BLaER1 (cell line): Measurements from ENCODE around the gene CBFA2T2.
"Not testable (repeated sequence)": the region's sequence is repeated elsewhere in the genome, so short reads cannot be mapped to it uniquely, and the experiment has no call there.

Experiments
- H3K27ac ChIP-seq: shearing (Covaris generic); formaldehyde crosslinking; 2 replicates; pipeline ENCODE4 v1.8.1; 2022
- H3K27me3 ChIP-seq: shearing (Covaris generic); formaldehyde crosslinking; 2 replicates; pipeline ENCODE4 v1.8.1; 2022
- H3K36me3 ChIP-seq: shearing (Covaris generic); formaldehyde crosslinking; 2 replicates; pipeline ENCODE4 v1.8.1; 2022
- H3K4me1 ChIP-seq: shearing (Covaris generic); formaldehyde crosslinking; 2 replicates; pipeline ENCODE4 v1.8.1; 2022
- H3K4me2 ChIP-seq: shearing (Covaris generic); formaldehyde crosslinking; 2 replicates; pipeline ENCODE4 v1.8.1; 2022
- H3K4me3 ChIP-seq: shearing (Covaris generic); formaldehyde crosslinking; 2 replicates; pipeline ENCODE4 v1.8.1; 2022
- H3K9ac ChIP-seq: shearing (Covaris generic); formaldehyde crosslinking; 2 replicates; pipeline ENCODE4 v1.8.1; 2022
- H3K9me3 ChIP-seq: shearing (Covaris generic); formaldehyde crosslinking; 2 replicates; pipeline ENCODE4 v1.8.1; 2022
- H4K20me1 ChIP-seq: shearing (Covaris generic); formaldehyde crosslinking; 2 replicates; pipeline ENCODE4 v1.8.1; 2022
- Cebpa-rat ChIP-seq: shearing (Covaris generic); IDR thresholded peaks from 2 replicates; pipeline ENCODE4 v1.8.1; 2022

Gene CBFA2T2

DNA sequence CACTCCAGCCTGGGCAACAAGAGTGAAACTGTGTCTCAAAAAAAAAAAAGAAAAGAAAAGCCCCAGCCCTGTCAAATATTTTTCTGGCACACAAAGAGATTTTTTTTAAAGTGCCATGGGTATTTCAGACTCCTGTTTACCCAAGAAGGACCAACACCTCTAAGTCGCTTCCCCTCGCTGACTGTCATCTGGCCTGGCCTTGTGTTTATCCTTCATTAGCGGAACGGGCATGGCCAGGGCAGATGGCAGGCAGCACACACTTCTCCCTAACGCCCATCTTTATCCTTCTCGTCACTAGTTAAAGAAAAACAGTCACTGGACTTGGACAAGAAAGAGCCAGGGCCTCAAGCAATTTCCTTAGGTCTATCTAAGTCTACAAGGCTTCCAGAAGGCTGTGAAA, 7.3 kb upstream of the CBFA2T2 start:
- Histone ChIP-seq H3K36me3 (no peaks in the 10 kb centered on the region), H3K9ac (no peak overlapping the region), H4K20me1 (no peaks in the 10 kb centered on the region), H3K27me3 (no peaks in the 10 kb centered on the region), H3K4me2 (no peak overlapping the region), H3K4me1 (peaks cover 8% of the 10 kb centered on the region), H3K27ac (no peak overlapping the region), H3K9me3 (no peaks in the 10 kb centered on the region), H3K4me3 (no peak overlapping the region)
- no peak for TF ChIP-seq Cebpa-rat

DNA sequence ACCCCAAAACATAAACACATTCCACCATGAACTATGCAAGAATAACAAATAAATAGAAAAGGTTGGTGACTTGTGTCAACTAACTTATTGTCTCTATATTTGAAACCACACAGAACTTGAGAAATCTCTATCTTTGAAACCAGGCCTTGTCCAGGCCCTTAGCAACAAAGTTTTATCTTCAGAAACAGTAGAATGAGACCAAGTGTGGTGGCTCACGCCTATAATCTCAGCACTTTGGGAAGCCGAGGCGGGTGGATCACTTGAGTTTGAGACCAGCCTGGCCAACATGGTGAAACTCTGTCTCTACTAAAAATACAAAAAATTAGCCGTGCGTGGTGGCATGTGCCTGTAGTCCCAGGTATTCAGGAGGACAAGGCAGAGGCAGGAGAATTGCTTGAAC, 6.7 kb upstream of the CBFA2T2 start:
- not testable (repeated sequence) for H3K27me3 ChIP-seq

DNA sequence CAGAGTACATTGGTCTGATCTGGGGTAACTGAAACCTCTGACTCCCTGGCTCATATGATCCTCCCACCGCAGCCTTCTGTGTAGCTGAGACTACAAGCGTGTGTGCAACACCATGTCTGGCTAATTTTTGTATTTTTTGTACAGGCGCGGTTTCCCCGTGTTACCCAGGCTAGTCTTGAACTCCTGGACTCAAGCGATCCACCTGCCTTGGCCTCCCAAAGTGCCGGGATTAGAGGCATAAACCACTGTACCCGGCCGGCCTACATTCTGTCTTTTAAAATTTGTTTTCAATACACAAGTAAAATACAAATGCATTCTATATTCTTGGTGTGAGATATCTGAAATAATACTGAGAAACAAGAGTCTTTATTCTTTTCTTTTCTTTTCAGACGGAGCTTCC, 1.7 kb upstream of the CBFA2T2 start:
- Histone ChIP-seq H3K4me3 (no peak overlapping the region), H3K4me1 (peaks cover 40% of the 10 kb centered on the region), H3K27me3 (no peaks in the 10 kb centered on the region), H4K20me1 (peaks cover 29% of the 10 kb centered on the region), H3K9ac (no peak overlapping the region), H3K36me3 (peaks cover 2% of the 10 kb centered on the region), H3K27ac (no peak overlapping the region), H3K9me3 (no peaks in the 10 kb centered on the region), H3K4me2 (no peak overlapping the region)
- TF ChIP-seq Cebpa-rat: no peak

More for the DNA sequence above, 6.7 kb upstream of the CBFA2T2 start:
- not testable (repeated sequence) for H3K9me3 ChIP-seq, H3K4me2 ChIP-seq, H3K27ac ChIP-seq, H3K4me3 ChIP-seq, H4K20me1 ChIP-seq, H3K9ac ChIP-seq, H3K4me1 ChIP-seq, H3K36me3 ChIP-seq

- H3K9me3 ChIP-seq, H3K27me3 ChIP-seq, H3K36me3 ChIP-seq: not testable (repeated sequence)
- H3K9ac ChIP-seq: peak overlapping the region; percentile 80
- H3K4me3 ChIP-seq: peak overlapping the region; percentile 90
- peak overlapping the region; percentile 79 for H3K27ac ChIP-seq
- H3K4me1 ChIP-seq: peaks cover 40% of the 10 kb centered on the region
- H3K4me2 ChIP-seq: peak overlapping the region; percentile 87
- H4K20me1 ChIP-seq: peaks cover 36% of the 10 kb centered on the region
Measured at GRCh38 chr20:33488661-33489494, 1.0 kb upstream of the CBFA2T2 start.

GRCh38 chr20:33489495-33490022, 337 bp upstream of the CBFA2T2 start:
- no peaks in the 10 kb centered on the region for H3K27me3 ChIP-seq
- peaks cover 36% of the 10 kb centered on the region for H4K20me1 ChIP-seq
- peak overlapping the region; percentile 79 for H3K27ac ChIP-seq
- H3K9ac ChIP-seq: peak overlapping the region; percentile 80
- peaks cover 6% of the 10 kb centered on the region for H3K36me3 ChIP-seq
- H3K4me1 ChIP-seq: peaks cover 40% of the 10 kb centered on the region
- peak overlapping the region; percentile 90 for H3K4me3 ChIP-seq
- TF ChIP-seq Cebpa-rat: no peak
- H3K9me3 ChIP-seq: no peaks in the 10 kb centered on the region
- H3K4me2 ChIP-seq: peak overlapping the region; percentile 87

DNA sequence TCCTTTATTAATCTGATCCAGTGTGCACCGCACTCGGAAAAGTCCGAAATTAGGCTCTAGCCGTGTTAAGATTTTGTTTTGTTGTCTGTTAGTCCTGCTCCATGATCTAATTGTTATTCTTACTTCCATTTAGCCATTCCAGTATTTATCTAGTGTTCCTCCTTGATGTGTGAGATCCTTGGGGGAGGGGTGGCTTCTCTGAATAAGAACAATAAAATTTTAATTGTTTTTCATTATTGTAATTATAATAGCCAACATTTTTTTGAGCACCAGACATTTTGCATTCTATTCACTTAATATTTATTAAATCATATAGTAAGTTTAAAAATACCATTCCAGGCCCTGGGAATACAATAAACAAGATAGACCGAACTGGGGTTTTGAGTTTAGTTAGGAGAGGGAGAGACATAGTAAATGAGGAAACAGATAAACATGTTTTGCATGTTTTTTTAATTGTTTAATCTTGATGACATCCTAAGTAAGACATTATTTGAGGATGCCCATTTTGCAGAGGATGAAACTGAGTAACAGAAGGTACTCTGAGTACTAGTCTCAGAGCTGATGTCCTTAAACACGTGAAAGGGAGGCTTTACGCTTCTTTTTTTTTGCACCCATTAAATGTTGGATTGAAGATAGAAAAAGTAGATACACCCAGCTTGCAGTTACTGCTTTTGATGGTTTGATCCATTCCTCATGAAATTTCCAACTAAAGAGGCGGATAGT, 1.2 kb downstream of the CBFA2T2 start:
- H3K9ac ChIP-seq: peak overlapping the region; percentile 85
- no peak for TF ChIP-seq Cebpa-rat
- no peaks in the 10 kb centered on the region for H3K27me3 ChIP-seq
- peaks cover 44% of the 10 kb centered on the region for H4K20me1 ChIP-seq
- peaks cover 40% of the 10 kb centered on the region for H3K4me1 ChIP-seq
- peak overlapping the region; percentile 79; the same call in 1 of the 2 replicates for H3K27ac ChIP-seq
- peak overlapping the region; percentile 94 for H3K4me2 ChIP-seq
- H3K9me3 ChIP-seq: no peaks in the 10 kb centered on the region
- peaks cover 6% of the 10 kb centered on the region for H3K36me3 ChIP-seq
- peak overlapping the region; percentile 90 for H3K4me3 ChIP-seq

DNA sequence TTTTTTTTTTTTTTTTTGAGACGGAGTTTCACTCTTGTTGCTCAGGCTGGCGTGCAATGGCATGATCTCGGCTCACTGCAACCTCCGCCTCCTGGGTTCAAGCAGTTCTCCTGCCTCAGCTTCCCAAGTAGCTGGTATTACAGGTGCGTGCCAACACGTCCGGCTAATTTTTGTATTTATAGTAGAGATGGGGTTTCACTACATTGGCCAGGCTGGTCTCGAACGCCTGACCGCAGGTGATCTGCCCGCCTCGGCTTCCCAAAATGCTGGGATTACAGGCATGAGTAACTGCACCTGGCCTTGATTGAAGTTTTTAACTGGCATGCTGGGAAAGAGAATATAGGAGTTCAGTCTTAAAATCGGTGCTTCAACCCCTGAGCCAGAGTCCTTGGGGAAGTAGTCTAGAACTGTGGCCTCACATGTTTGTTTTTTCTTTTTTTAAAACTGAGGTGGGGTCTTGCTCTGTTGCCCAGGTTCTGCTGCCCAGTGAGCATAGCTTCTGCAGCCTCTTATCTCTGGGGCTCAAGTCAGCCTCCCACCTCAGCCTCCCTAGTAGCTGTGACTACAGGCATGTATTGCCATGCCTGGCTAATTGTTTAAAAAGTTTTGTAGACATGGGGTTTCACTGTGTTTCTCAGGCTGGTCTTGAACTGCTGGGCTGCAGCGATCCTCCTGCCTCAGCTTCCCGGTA, 3.3 kb downstream of the CBFA2T2 start:
- no peak for TF ChIP-seq Cebpa-rat
- no peaks in the 10 kb centered on the region for H3K9me3 ChIP-seq
- H3K4me1 ChIP-seq: peaks cover 34% of the 10 kb centered on the region
- no peak overlapping the region for H3K9ac ChIP-seq
- peaks cover 63% of the 10 kb centered on the region for H4K20me1 ChIP-seq
- no peak overlapping the region for H3K4me2 ChIP-seq
- H3K27ac ChIP-seq: no peak overlapping the region
- H3K27me3 ChIP-seq: no peaks in the 10 kb centered on the region
- peaks cover 14% of the 10 kb centered on the region for H3K36me3 ChIP-seq
- no peak overlapping the region for H3K4me3 ChIP-seq

DNA sequence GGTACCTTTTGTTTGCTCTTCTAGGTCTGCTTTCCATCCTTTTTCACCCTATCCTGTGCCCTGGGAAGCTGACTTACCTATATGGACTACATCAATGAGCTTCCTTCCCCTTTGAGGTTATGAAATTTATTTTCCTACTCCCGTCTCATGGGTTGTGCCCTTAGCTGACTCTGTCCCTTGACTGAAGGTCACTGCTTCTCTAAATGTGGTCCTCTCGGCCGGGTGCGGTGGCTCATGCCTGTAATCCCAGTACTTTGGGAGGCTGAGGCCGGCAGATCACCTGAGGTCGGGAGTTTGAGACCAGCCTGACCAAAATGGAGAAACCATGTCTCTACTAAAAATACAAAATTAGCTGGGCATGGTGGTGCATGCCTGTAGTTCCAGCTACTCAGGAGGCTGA, 6.9 kb downstream of the CBFA2T2 start:
- H3K4me1 ChIP-seq: peaks cover 10% of the 10 kb centered on the region
- H4K20me1 ChIP-seq: peaks cover 82% of the 10 kb centered on the region
- H3K27me3 ChIP-seq, H3K9me3 ChIP-seq, H3K9ac ChIP-seq, H3K4me2 ChIP-seq, H3K4me3 ChIP-seq, H3K27ac ChIP-seq: not testable (repeated sequence)
- peaks cover 14% of the 10 kb centered on the region for H3K36me3 ChIP-seq

DNA sequence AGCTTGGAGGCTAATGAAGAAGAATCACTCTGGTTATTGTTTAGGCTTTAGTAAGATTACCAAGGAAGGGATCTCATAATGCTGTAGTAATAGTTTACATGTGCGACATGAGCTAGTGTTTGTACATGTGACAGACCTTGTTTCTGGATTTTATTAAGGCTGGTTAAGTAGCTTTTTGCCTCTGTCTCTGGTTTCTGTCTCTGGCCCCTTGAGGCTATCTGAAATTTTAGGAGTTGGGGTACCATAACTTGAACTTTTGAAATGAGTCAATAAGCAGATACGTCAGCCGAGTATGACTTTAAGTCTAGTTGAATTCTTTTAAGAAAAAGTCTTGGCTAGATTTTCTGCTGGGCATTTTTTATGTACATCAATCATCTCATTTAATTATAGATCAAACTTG, 9.5 kb downstream of the CBFA2T2 start:
- H3K27ac ChIP-seq: no peak overlapping the region
- H3K27me3 ChIP-seq: no peaks in the 10 kb centered on the region
- peaks cover 71% of the 10 kb centered on the region for H4K20me1 ChIP-seq
- H3K4me2 ChIP-seq: no peak overlapping the region
- no peaks in the 10 kb centered on the region for H3K4me1 ChIP-seq
- no peak overlapping the region for H3K9ac ChIP-seq
- H3K36me3 ChIP-seq: peaks cover 9% of the 10 kb centered on the region; the same call in 1 of the 2 replicates
- H3K4me3 ChIP-seq: no peak overlapping the region
- H3K9me3 ChIP-seq: no peaks in the 10 kb centered on the region
- no peak for TF ChIP-seq Cebpa-rat
